Measurements from ENCODE around the gene RNLS. TPM values are rescaled to one million over a fixed set of nuclear protein-coding genes. Genes with fewer than 3 reads are reported as not detected.

The RNLS gene
- total and polyA plus RNA-seq, 2 of the 8 experiments (the other 6 are each of a cell fraction or from before 2014, with no cell fraction given), result 7.5 to 12.7 TPM

GRCh38 chr10:88471899-88472298, 111.2 kb downstream of the RNLS start (continued):
- TF ChIP-seq, protein P1, sequence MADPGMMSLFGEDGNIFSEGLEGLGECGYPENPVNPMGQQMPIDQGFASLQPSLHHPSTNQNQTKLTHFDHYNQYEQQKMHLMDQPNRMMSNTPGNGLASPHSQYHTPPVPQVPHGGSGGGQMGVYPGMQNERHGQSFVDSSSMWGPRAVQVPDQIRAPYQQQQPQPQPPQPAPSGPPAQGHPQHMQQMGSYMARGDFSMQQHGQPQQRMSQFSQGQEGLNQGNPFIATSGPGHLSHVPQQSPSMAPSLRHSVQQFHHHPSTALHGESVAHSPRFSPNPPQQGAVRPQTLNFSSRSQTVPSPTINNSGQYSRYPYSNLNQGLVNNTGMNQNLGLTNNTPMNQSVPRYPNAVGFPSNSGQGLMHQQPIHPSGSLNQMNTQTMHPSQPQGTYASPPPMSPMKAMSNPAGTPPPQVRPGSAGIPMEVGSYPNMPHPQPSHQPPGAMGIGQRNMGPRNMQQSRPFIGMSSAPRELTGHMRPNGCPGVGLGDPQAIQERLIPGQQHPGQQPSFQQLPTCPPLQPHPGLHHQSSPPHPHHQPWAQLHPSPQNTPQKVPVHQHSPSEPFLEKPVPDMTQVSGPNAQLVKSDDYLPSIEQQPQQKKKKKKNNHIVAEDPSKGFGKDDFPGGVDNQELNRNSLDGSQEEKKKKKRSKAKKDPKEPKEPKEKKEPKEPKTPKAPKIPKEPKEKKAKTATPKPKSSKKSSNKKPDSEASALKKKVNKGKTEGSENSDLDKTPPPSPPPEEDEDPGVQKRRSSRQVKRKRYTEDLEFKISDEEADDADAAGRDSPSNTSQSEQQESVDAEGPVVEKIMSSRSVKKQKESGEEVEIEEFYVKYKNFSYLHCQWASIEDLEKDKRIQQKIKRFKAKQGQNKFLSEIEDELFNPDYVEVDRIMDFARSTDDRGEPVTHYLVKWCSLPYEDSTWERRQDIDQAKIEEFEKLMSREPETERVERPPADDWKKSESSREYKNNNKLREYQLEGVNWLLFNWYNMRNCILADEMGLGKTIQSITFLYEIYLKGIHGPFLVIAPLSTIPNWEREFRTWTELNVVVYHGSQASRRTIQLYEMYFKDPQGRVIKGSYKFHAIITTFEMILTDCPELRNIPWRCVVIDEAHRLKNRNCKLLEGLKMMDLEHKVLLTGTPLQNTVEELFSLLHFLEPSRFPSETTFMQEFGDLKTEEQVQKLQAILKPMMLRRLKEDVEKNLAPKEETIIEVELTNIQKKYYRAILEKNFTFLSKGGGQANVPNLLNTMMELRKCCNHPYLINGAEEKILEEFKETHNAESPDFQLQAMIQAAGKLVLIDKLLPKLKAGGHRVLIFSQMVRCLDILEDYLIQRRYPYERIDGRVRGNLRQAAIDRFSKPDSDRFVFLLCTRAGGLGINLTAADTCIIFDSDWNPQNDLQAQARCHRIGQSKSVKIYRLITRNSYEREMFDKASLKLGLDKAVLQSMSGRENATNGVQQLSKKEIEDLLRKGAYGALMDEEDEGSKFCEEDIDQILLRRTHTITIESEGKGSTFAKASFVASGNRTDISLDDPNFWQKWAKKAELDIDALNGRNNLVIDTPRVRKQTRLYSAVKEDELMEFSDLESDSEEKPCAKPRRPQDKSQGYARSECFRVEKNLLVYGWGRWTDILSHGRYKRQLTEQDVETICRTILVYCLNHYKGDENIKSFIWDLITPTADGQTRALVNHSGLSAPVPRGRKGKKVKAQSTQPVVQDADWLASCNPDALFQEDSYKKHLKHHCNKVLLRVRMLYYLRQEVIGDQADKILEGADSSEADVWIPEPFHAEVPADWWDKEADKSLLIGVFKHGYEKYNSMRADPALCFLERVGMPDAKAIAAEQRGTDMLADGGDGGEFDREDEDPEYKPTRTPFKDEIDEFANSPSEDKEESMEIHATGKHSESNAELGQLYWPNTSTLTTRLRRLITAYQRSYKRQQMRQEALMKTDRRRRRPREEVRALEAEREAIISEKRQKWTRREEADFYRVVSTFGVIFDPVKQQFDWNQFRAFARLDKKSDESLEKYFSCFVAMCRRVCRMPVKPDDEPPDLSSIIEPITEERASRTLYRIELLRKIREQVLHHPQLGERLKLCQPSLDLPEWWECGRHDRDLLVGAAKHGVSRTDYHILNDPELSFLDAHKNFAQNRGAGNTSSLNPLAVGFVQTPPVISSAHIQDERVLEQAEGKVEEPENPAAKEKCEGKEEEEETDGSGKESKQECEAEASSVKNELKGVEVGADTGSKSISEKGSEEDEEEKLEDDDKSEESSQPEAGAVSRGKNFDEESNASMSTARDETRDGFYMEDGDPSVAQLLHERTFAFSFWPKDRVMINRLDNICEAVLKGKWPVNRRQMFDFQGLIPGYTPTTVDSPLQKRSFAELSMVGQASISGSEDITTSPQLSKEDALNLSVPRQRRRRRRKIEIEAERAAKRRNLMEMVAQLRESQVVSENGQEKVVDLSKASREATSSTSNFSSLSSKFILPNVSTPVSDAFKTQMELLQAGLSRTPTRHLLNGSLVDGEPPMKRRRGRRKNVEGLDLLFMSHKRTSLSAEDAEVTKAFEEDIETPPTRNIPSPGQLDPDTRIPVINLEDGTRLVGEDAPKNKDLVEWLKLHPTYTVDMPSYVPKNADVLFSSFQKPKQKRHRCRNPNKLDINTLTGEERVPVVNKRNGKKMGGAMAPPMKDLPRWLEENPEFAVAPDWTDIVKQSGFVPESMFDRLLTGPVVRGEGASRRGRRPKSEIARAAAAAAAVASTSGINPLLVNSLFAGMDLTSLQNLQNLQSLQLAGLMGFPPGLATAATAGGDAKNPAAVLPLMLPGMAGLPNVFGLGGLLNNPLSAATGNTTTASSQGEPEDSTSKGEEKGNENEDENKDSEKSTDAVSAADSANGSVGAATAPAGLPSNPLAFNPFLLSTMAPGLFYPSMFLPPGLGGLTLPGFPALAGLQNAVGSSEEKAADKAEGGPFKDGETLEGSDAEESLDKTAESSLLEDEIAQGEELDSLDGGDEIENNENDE (IDR thresholded peaks at IDR 0.05; ENCODE audit: insufficient replicate concordance, low read length), result no peak
- TF ChIP-seq TAF1 (IDR thresholded peaks at IDR 0.05; ENCODE audit: low read depth, low read length) (no peak), ATF2 (IDR thresholded peaks at IDR 0.05; ENCODE audit: low read length) (no peak), RFX5 (IDR thresholded peaks at IDR 0.05; ENCODE audit: borderline replicate concordance, low read depth, low read length) (no peak)
